CD4-positive, alpha-beta T cell treated with Interleukin-17A for 1 hour (primary cell): Measurements from ENCODE around the gene FAM240A.
A peak's percentile ranks its signal among the peaks of the same experiment; 100 is the strongest.

ENCODE experiments used
- DNase-seq: peaks from one replicate; pipeline ENCODE4 v3.0.0-alpha.2; 2020

FAM240A gene

GRCh38 chr3:46628901-46629369, 16.6 kb downstream of the FAM240A start:
- no peak for DNase-seq

DNA sequence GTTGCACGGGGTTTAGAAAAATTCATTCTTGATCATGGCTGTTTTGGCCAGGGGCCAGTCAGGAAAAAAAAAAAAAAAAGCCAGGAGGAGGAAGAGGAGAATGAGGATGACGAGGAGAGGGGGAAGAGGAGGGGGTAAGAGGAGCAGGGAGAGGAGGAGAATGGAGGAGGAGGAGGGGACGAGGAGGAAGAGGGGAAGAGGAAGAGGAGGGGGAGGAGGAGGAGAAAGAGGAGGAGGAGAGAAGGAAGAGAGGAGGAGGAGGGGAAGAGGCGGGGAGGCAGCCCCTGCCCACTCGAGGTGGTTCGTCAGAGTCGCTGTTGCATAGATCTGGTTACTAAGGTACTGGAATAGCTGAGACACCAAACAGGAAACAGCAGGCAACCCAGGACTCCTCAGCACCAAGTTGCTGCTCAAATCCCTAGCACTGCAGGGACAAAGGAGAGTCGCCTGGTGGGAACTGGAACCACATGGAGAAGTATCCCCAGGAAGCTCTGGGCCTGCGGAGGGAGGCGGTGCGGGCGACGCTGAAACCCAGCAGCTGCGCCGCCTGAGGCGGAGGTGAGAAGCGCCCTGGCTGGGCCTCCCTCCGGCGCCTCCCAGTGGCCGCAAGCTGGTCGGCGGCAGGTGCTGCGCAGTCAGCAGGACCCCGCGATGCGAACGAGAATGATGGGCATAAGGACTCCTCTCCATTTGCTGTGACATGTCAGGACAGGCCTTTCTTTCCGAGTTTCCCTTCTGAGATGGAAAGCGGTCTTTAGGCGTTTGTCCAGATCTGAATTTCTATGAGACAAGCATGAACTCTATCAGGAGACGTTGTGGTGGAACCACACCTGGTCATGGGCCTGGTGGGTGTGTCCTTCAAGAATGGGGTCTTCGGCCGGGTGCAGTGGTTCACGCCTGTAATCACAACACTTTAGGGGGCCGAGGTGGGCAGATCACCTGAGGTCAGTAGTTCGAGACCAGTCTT, 17.5 kb downstream of the FAM240A start:
- DNase-seq: peak; percentile 74

- DNase-seq: no peak
These were observed 20.5 kb downstream of the FAM240A start for GRCh38 chr3:46632792-46633191.

GRCh38 chr3:46634856-46635255, 22.5 kb downstream of the FAM240A start:
- no peak for DNase-seq

- no peak for DNase-seq
These were observed 26.9 kb downstream of the FAM240A start for GRCh38 chr3:46639221-46639620.

- no peak for DNase-seq
These were observed 28.6 kb downstream of the FAM240A start for GRCh38 chr3:46640927-46641326.

GRCh38 chr3:46642971-46643370, 30.6 kb downstream of the FAM240A start:
- DNase-seq: no peak

- DNase-seq: no peak
These were observed 31.4 kb downstream of the FAM240A start for GRCh38 chr3:46643701-46644100.

GRCh38 chr3:46646700-46647099, 34.4 kb downstream of the FAM240A start:
- no peak for DNase-seq

- no peak for DNase-seq
These were observed 35.8 kb downstream of the FAM240A start for GRCh38 chr3:46648096-46648495.

- no peak for DNase-seq
These were observed 37.1 kb downstream of the FAM240A start for GRCh38 chr3:46649436-46649835.

DNA sequence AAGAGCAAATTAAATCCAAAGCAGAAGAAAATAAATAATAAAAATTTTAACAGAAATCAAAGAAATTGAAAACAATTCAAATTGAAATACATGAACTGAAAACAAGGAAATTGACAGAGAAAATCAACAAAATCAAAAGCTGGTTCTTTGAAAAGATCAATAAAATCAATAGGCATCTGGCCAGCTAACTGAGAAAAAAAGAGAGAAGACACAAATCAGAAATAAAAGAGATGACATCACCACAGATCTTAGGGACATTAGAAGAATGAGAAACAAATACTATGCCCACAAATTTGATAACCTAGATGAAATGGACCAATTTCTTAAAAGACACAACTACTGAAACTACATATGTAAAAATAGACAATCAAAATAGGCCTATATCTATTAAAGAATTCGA, 38.8 kb downstream of the FAM240A start:
- no peak for DNase-seq

DNA sequence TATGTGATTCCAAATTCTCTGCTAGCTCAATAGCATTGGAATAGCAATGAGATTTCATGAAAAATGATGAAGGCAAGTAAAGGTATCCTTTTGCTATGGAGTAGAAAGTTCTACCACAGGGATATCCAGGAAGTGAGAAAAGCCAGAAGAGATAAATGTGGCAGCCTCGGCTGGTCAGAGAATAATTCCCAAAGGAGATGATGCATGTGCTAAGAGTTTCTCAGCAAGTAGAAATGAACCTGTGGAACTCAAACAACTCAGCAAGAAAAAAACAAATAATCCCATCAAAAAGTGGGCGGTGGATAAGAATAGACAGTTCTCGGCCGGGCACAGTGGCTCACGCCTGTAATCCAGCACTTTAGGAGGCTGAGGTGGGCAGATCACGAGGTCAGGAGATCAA, 42.9 kb downstream of the FAM240A start:
- no peak for DNase-seq

- DNase-seq: no peak
These were observed 44.6 kb downstream of the FAM240A start for GRCh38 chr3:46656778-46657556.

DNA sequence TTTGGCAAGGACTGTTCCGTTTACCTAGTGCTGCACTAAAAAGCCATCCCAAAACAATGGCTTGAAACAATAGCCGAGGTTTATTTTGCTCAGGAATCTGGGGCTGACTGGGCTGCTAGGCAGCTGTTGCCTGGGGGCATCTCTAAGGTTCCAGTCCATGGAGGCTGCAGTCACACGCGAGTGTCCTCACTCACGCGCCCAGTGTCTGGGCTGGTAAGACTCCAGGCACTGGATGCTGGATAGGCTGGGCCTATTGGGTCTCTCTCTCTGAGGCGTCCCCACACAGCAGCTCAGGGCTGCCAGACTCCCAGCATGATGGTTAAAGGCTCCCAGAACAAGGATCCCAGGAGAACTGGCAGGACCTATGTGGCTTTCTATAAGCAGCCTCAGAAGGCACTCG, 47.0 kb downstream of the FAM240A start:
- no peak for DNase-seq

DNA sequence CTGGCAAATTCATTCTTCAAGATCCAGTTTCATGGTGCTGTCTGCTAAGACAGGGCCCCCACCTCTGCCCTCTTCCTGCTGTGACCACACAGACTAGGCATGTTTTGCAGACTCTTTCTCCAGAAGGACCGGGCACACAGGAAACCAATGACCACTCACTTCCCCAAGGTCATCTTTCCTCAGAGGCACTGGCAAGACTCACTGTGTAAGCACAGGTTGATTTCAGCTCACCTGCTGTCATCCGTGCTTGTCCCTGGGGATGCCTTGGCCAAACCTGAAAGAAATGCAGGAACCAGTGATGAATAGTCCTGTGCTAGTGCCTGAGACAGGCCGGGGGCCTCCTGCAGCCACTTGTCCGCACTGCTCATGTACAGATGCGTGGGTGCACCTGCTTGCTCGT, 47.7 kb downstream of the FAM240A start:
- no peak for DNase-seq

DNA sequence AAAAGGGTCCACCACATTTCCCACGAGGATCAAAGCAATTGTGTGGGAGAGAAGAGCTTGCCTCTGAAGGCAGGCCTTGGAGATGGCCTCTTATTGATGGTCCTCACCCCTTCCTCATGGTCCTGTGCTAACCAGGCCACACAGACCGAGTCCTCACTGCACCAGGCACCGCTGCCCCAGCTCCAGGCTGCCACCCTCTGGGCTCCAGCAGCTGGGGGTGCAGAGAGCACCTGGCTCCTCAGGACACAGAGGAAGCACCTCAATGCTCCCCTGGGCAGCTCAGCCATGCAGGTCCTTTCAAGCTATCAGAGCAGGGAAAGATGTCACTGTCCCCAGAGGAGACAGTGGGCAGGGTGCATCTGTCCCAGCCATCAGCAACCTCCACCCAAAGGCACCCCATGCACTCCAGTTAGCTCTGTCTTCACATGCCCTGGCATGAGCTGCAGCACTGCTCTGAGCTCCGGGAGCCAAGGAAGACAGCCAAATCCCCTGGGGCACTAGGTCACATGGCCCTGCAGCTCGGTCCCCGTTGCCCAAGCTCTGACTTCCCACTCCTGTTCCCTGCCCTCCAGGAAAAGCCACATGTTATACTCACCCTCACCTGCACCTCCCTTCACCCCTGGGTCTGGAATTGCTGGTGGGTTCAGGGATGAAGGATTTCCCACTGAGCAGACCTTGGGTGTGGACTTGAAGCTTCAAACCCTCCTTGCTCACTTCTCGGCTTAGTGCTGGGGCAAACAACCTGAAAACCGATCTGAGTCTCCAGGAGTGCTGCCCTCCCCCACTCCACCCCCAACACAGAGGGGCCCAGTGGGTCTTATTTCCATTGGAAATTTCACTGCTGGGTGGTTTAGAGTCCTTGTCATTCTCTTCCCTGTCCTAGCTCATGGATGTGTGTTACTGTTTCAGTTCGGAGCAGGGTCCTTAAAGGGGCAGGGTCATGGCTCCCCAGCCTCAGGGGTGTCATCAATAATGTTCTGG, 48.5 kb downstream of the FAM240A start:
- DNase-seq: no peak

- DNase-seq: no peak
These were observed 49.7 kb downstream of the FAM240A start for GRCh38 chr3:46661776-46662766.

DNA sequence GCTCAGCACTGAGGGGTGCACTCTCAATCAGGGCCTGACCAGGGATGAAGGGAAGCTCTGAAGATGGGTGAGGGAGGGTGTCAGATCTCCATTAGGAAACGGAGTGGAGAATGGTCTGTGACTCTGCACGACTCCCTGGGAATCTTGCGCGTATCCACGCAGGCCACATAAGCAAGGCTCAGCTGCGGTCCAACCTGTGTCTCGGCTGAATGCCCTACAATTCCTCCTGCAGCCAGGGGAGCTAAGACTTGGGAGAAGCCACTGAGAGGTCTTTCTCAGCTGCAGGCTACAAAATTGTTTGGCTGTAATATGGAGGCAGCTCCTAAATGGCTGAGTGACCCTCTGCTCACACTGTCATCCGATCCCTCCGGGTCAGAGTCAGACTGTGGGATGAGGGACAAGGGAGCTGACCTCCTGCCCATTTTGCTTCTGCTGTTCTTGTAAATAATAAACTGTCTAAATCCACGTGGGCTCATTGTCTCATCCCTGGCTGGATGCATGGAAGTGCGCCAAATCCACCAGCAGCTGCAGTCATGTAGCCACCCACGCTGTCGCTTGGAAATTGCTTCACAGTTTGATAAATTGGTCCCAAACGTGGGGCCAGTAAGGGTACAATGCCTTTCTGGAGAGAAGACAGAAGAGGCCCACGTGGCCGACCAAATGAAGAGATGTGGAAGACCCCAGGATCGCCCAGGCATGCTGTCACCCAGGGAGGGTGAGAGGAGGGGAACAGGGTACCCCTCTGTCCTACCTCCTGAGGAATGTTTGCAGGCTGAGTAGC, 50.6 kb downstream of the FAM240A start:
- DNase-seq: no peak

GRCh38 chr3:46663591-46664135, 51.3 kb downstream of the FAM240A start:
- peak; percentile 6 for DNase-seq
